ENCODE data around the gene XPNPEP2. TPM values are rescaled to one million over a fixed set of nuclear protein-coding genes. Genes with fewer than 3 reads are reported as not detected.

XPNPEP2 gene
- total and polyA plus RNA-seq, 4 donors: 0.19 to 23.0 (median 4.9) TPM

DNA sequence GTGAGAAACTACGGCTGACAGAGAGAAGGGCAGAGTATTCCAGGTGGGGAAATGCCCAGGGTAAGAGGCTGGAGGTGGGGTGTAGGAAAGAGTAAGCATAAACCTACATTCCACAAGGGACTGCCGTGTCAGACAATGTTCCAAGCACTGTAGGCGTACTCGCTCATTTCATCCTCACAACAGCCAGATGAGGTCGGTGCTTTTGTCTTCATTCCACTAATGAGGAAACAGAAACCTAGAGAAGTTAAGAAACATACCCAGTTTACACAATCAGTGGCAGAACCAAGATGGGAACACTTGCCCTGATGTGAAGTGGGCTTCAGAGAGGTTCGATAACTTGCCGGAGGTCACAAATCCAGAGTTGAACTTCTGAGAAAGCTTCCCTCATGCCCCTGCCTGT, 45.6 kb downstream of the XPNPEP2 start:
- TF ChIP-seq FOXA1 (IDR thresholded peaks at IDR 0.05) (no peak), HNF4A (conservative IDR thresholded peaks at IDR 0.05) (no peak), SP1 (IDR thresholded peaks at IDR 0.05) (no peak)
- TF ChIP-seq, protein P1, sequence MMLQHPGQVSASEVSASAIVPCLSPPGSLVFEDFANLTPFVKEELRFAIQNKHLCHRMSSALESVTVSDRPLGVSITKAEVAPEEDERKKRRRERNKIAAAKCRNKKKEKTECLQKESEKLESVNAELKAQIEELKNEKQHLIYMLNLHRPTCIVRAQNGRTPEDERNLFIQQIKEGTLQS (IDR thresholded peaks at IDR 0.05): no peak
- TF ChIP-seq, protein P2, sequence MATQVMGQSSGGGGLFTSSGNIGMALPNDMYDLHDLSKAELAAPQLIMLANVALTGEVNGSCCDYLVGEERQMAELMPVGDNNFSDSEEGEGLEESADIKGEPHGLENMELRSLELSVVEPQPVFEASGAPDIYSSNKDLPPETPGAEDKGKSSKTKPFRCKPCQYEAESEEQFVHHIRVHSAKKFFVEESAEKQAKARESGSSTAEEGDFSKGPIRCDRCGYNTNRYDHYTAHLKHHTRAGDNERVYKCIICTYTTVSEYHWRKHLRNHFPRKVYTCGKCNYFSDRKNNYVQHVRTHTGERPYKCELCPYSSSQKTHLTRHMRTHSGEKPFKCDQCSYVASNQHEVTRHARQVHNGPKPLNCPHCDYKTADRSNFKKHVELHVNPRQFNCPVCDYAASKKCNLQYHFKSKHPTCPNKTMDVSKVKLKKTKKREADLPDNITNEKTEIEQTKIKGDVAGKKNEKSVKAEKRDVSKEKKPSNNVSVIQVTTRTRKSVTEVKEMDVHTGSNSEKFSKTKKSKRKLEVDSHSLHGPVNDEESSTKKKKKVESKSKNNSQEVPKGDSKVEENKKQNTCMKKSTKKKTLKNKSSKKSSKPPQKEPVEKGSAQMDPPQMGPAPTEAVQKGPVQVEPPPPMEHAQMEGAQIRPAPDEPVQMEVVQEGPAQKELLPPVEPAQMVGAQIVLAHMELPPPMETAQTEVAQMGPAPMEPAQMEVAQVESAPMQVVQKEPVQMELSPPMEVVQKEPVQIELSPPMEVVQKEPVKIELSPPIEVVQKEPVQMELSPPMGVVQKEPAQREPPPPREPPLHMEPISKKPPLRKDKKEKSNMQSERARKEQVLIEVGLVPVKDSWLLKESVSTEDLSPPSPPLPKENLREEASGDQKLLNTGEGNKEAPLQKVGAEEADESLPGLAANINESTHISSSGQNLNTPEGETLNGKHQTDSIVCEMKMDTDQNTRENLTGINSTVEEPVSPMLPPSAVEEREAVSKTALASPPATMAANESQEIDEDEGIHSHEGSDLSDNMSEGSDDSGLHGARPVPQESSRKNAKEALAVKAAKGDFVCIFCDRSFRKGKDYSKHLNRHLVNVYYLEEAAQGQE (IDR thresholded peaks at IDR 0.05): no peak
- H3K36me3 ChIP-seq (ENCODE audit: control insufficient read depth in 4 of 4, insufficient read depth in 3 of 4, low read depth in 1 of 4, low read length in 3 of 4): no peaks in the 10 kb centered on the region
- no peaks in the 10 kb centered on the region for H3K27me3 ChIP-seq (ENCODE audit: control insufficient read depth in 4 of 4, insufficient read depth in 4 of 4, low read length in 3 of 4)
- no peaks in the 10 kb centered on the region for H3K4me1 ChIP-seq (ENCODE audit: control insufficient read depth in 4 of 4, insufficient read depth in 4 of 4, low read length in 3 of 4)
- H3K9me3 ChIP-seq (ENCODE audit: control insufficient read depth in 4 of 4, low read length in 3 of 4): no peaks in the 10 kb centered on the region
- no peak overlapping the region for H3K9ac ChIP-seq (ENCODE audit: low read depth in 1 of 2, low read length in 2 of 2)
- DNase-seq (ENCODE audit: low spot score): no peak
- 90% methylated on average over 7 of the region's 7 CpGs for WGBS
- H3K27ac ChIP-seq (ENCODE audit: low read depth in 1 of 2, low read length in 2 of 2): no peak overlapping the region
- H3K4me3 ChIP-seq (ENCODE audit: low read depth in 1 of 3, low read length in 3 of 3): no peak overlapping the region

DNA sequence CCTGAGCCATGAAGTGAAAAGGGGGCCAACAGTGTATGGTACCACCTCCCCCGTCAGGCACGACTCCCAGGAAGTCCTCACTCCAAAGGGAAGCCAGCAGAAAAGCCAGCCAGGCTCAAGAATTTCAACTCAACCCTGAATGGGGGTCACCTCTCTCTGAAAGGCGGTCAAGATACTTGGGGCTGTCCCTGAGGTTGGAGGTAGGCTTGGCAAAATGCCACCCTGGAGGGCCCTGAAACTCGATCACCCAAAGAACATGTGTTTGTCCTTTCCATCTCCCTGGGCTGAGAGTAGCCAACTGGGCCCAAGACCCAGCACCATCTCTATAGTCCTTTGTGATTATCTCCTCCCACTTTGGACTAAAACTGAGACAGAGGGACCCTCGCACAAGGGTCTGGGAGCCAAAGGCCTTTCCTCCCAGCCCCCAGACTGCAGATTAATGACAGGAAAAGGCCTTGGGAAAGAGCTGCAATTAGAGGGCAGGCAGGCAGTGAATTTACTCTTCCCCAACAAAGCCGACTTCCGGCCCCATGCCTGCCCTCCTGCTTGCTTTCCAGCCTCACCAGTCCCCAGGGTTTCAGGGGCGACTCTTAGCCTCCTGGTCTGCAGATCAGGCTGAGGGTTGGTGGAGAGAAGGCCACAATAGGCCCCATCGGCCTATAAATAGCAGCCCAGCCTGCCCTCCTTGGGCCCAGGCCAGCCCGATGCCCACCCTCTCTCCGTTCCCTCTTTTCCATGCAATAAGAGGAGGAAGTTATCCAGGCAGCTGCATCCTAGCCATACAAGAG, 46.6 kb downstream of the XPNPEP2 start:
- Histone ChIP-seq H3K9ac (ENCODE audit: low read depth in 1 of 2, low read length in 2 of 2) (no peak overlapping the region), H3K9me3 (ENCODE audit: control insufficient read depth in 4 of 4, low read length in 3 of 4) (no peaks in the 10 kb centered on the region), H3K4me1 (ENCODE audit: control insufficient read depth in 4 of 4, insufficient read depth in 4 of 4, low read length in 3 of 4) (no peaks in the 10 kb centered on the region), H3K36me3 (ENCODE audit: control insufficient read depth in 4 of 4, insufficient read depth in 3 of 4, low read depth in 1 of 4, low read length in 3 of 4) (no peaks in the 10 kb centered on the region), H3K4me3 (ENCODE audit: low read depth in 1 of 3, low read length in 3 of 3) (no peak overlapping the region), H3K27me3 (ENCODE audit: control insufficient read depth in 4 of 4, insufficient read depth in 4 of 4, low read length in 3 of 4) (no peaks in the 10 kb centered on the region), H3K27ac (ENCODE audit: low read depth in 1 of 2, low read length in 2 of 2) (no peak overlapping the region)
- TF ChIP-seq, protein P3, sequence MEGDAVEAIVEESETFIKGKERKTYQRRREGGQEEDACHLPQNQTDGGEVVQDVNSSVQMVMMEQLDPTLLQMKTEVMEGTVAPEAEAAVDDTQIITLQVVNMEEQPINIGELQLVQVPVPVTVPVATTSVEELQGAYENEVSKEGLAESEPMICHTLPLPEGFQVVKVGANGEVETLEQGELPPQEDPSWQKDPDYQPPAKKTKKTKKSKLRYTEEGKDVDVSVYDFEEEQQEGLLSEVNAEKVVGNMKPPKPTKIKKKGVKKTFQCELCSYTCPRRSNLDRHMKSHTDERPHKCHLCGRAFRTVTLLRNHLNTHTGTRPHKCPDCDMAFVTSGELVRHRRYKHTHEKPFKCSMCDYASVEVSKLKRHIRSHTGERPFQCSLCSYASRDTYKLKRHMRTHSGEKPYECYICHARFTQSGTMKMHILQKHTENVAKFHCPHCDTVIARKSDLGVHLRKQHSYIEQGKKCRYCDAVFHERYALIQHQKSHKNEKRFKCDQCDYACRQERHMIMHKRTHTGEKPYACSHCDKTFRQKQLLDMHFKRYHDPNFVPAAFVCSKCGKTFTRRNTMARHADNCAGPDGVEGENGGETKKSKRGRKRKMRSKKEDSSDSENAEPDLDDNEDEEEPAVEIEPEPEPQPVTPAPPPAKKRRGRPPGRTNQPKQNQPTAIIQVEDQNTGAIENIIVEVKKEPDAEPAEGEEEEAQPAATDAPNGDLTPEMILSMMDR (IDR thresholded peaks at IDR 0.05; ENCODE audit: low read depth, low read length, missing input control): no peak
- TF ChIP-seq, protein P4, sequence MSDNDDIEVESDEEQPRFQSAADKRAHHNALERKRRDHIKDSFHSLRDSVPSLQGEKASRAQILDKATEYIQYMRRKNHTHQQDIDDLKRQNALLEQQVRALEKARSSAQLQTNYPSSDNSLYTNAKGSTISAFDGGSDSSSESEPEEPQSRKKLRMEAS (IDR thresholded peaks at IDR 0.05): no peak
- TF ChIP-seq SP1 (IDR thresholded peaks at IDR 0.05): no peak
- no peak for TF ChIP-seq TAF1 (conservative IDR thresholded peaks at IDR 0.05)
- TF ChIP-seq, protein P2 (IDR thresholded peaks at IDR 0.05): no peak
- no peak for TF ChIP-seq HNF4A (conservative IDR thresholded peaks at IDR 0.05)
- TF ChIP-seq GABPA (IDR thresholded peaks at IDR 0.05 in 1 of 2, conservative IDR thresholded peaks at IDR 0.05 in 1 of 2): no peak
- no peak for TF ChIP-seq FOXA2 (IDR thresholded peaks at IDR 0.05)
- no peak for TF ChIP-seq NR2F2 (IDR thresholded peaks at IDR 0.05)
- TF ChIP-seq RXRA (IDR thresholded peaks at IDR 0.05): no peak
- no peak for TF ChIP-seq JUND (IDR thresholded peaks at IDR 0.05)
- no peak for TF ChIP-seq FOXA1 (IDR thresholded peaks at IDR 0.05)
- TF ChIP-seq EGR1 (IDR thresholded peaks at IDR 0.05; ENCODE audit: low read depth in 2 of 2): no peak
- TF ChIP-seq, protein P5, sequence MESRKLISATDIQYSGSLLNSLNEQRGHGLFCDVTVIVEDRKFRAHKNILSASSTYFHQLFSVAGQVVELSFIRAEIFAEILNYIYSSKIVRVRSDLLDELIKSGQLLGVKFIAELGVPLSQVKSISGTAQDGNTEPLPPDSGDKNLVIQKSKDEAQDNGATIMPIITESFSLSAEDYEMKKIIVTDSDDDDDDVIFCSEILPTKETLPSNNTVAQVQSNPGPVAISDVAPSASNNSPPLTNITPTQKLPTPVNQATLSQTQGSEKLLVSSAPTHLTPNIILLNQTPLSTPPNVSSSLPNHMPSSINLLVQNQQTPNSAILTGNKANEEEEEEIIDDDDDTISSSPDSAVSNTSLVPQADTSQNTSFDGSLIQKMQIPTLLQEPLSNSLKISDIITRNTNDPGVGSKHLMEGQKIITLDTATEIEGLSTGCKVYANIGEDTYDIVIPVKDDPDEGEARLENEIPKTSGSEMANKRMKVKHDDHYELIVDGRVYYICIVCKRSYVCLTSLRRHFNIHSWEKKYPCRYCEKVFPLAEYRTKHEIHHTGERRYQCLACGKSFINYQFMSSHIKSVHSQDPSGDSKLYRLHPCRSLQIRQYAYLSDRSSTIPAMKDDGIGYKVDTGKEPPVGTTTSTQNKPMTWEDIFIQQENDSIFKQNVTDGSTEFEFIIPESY (IDR thresholded peaks at IDR 0.05): no peak
- TF ChIP-seq, protein P1 (IDR thresholded peaks at IDR 0.05): no peak
- TF ChIP-seq HNF4G (IDR thresholded peaks at IDR 0.05): no peak
- TF ChIP-seq RAD21 (IDR thresholded peaks at IDR 0.05): no peak
- no peak for TF ChIP-seq YY1 (IDR thresholded peaks at IDR 0.05)
- DNase-seq (ENCODE audit: low spot score): no peak
- 75% methylated on average over 11 of the region's 11 CpGs for WGBS

All from liver (tissue), 9 donors.